ENCODE data around the gene FAM89B. TPM values are rescaled to one million over a fixed set of nuclear protein-coding genes. Genes with fewer than 3 reads are reported as not detected.

The FAM89B gene
- polyA plus RNA-seq, 1 donor (not counting 4 experiments of a cell fraction or from before 2014, with no cell fraction given) = 11.5 TPM

DNA sequence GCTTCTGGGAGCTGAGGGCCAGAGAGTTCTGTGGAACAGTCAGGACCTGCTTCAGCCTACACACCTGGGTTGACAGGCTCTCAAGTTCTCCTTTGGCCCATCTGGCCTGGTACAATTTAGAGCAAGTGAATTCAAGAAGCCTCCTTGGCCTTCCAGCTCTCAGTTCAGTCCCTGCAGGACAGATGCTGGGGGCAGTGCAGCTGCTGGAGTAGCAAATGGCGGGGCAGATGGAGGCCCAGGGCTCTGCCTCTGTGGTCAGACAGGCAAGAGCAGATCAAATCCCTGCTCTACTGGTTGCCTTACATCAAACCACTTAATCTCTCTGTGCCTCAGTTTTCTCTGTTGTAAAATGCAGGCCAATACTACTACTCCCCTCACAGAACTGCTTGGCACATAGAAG lies 31.9 kb downstream of the FAM89B start:
- Histone ChIP-seq H3K4me1 (ENCODE audit: control insufficient read depth, extremely low read depth, insufficient read depth, low read length) (peaks cover 7% of the 10 kb centered on the region), H3K79me2 (ENCODE audit: control insufficient read depth, insufficient read depth, low read length) (no peaks in the 10 kb centered on the region), H3K27ac (ENCODE audit: control insufficient read depth, insufficient read depth, low read length) (no peak overlapping the region), H3K36me3 (ENCODE audit: control insufficient read depth in 2 of 2, extremely low read depth in 1 of 2, insufficient read depth in 2 of 2, low read length in 2 of 2) (peaks cover 18 to 22% of the 10 kb centered on the region in 2 experiments), H3K9me1 (ENCODE audit: control insufficient read depth, extremely low read depth, insufficient read depth, low read length) (no peaks in the 10 kb centered on the region), H3K4me2 (ENCODE audit: control insufficient read depth, extremely low read depth, insufficient read depth, low read depth, low read length) (no peak overlapping the region), H2AFZ (ENCODE audit: control insufficient read depth, low read length) (no peak overlapping the region), H3K9ac (ENCODE audit: control insufficient read depth, extremely low read depth, insufficient read depth, low read length) (no peak overlapping the region), H3K4me3 (ENCODE audit: control insufficient read depth in 2 of 3, extremely low read depth in 1 of 3, insufficient read depth in 2 of 3, low read depth in 1 of 3, low read length in 3 of 3) (no peak overlapping the region), H4K20me1 (ENCODE audit: control insufficient read depth, extremely low read depth, insufficient read depth, low read length) (no peaks in the 10 kb centered on the region), H3K9me3 (ENCODE audit: control insufficient read depth, low read depth, low read length) (no peaks in the 10 kb centered on the region), H3K27me3 (ENCODE audit: control insufficient read depth, extremely low read depth, insufficient read depth, low read length) (no peaks in the 10 kb centered on the region)
- FAIRE-seq (no peak), DNase-seq (ENCODE audit: low read depth, low spot score) (no peak)
- no peak for TF ChIP-seq EZH2 (IDR thresholded peaks at IDR 0.05; ENCODE audit: low read length)
- TF ChIP-seq, protein P1, sequence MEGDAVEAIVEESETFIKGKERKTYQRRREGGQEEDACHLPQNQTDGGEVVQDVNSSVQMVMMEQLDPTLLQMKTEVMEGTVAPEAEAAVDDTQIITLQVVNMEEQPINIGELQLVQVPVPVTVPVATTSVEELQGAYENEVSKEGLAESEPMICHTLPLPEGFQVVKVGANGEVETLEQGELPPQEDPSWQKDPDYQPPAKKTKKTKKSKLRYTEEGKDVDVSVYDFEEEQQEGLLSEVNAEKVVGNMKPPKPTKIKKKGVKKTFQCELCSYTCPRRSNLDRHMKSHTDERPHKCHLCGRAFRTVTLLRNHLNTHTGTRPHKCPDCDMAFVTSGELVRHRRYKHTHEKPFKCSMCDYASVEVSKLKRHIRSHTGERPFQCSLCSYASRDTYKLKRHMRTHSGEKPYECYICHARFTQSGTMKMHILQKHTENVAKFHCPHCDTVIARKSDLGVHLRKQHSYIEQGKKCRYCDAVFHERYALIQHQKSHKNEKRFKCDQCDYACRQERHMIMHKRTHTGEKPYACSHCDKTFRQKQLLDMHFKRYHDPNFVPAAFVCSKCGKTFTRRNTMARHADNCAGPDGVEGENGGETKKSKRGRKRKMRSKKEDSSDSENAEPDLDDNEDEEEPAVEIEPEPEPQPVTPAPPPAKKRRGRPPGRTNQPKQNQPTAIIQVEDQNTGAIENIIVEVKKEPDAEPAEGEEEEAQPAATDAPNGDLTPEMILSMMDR (optimal IDR thresholded peaks at IDR 0.05 in 1 of 3, IDR thresholded peaks at IDR 0.05 in 1 of 3, conservative IDR thresholded peaks at IDR 0.05 in 1 of 3; ENCODE audit: extremely low read depth in 1 of 3, insufficient read depth in 2 of 3, low read length in 3 of 3) = no peak
- dilution Hi-C loops (cut with MboI; ENCODE audit: extremely low pct_ligation_motif_present, low sequenced_read_pairs) = no loop called here

DNA sequence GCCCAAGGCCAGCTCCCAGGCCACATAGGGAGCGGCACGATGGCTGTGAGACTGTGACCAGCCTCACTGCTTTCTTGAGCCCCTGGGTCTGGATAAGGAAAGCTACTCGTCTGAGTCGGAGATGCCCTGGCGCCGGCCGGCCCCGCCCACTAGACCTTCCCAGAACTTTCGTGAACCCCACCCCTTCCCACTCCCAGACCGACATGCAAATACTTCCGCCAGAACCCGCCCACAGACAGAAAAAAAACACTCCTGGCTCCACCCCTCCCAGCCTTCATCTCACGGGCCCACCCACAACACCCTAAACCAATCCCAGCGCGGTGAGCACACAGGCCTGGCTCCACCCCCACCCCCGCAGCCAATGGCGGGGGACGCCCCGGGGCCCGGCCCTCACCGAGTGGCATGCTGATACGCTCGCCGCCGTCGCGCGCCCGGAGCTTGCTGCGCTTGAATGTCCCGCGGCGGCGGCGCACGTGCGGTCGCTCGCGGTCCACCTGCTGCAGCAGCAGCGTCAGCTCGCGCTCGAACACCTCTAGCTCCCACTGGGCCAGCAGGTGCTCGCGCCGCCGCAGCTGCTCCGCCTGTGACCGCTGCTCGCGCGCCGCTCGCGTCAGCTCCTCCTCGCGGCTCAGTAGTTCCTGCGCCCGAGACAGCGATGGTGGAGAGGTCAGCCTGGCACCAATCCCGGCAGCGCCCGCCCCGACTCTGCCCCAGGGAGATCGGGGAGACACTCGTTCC lies 34.7 kb downstream of the FAM89B start:
- Histone ChIP-seq H3K36me3 (ENCODE audit: control insufficient read depth in 2 of 2, extremely low read depth in 1 of 2, insufficient read depth in 2 of 2, low read length in 2 of 2) (peaks cover 20 to 26% of the 10 kb centered on the region in 2 experiments), H3K4me1 (ENCODE audit: control insufficient read depth, extremely low read depth, insufficient read depth, low read length) (peaks cover 10% of the 10 kb centered on the region)
- TF ChIP-seq EZH2 (IDR thresholded peaks at IDR 0.05; ENCODE audit: low read length) = no peak
- TF ChIP-seq, protein P1 (optimal IDR thresholded peaks at IDR 0.05 in 1 of 3, IDR thresholded peaks at IDR 0.05 in 1 of 3, conservative IDR thresholded peaks at IDR 0.05 in 1 of 3; ENCODE audit: extremely low read depth in 1 of 3, insufficient read depth in 2 of 3, low read length in 3 of 3) = no peak

More for the DNA sequence above, 34.7 kb downstream of the FAM89B start:
- H3K9ac ChIP-seq (ENCODE audit: control insufficient read depth, extremely low read depth, insufficient read depth, low read length) = no peak overlapping the region
- H4K20me1 ChIP-seq (ENCODE audit: control insufficient read depth, extremely low read depth, insufficient read depth, low read length) = no peaks in the 10 kb centered on the region
- H3K27me3 ChIP-seq (ENCODE audit: control insufficient read depth, extremely low read depth, insufficient read depth, low read length) = no peaks in the 10 kb centered on the region
- H3K79me2 ChIP-seq (ENCODE audit: control insufficient read depth, insufficient read depth, low read length) = peaks cover 16% of the 10 kb centered on the region
- dilution Hi-C loops (cut with MboI; ENCODE audit: extremely low pct_ligation_motif_present, low sequenced_read_pairs) = no loop called here
- DNase-seq (ENCODE audit: low read depth, low spot score) (peak; percentile 88), FAIRE-seq (peak; percentile 23)
- H3K9me1 ChIP-seq (ENCODE audit: control insufficient read depth, extremely low read depth, insufficient read depth, low read length) = no peaks in the 10 kb centered on the region
- no peak overlapping the region for H3K27ac ChIP-seq (ENCODE audit: control insufficient read depth, insufficient read depth, low read length)
- H3K4me2 ChIP-seq (ENCODE audit: control insufficient read depth, extremely low read depth, insufficient read depth, low read depth, low read length) = peak overlapping the region; percentile 58
- no peak overlapping the region for H2AFZ ChIP-seq (ENCODE audit: control insufficient read depth, low read length)
- no peaks in the 10 kb centered on the region for H3K9me3 ChIP-seq (ENCODE audit: control insufficient read depth, low read depth, low read length)
- H3K4me3 ChIP-seq (ENCODE audit: control insufficient read depth in 2 of 3, extremely low read depth in 1 of 3, insufficient read depth in 2 of 3, low read depth in 1 of 3, low read length in 3 of 3) = peak overlapping the region in 1 of 3 experiments; percentile 34

Data from keratinocyte (primary cell).